A549 treated with Hydrocortisone at 1 μM for 4 hours (cell line): ENCODE measurements around the gene SPDYE1. TPM values are rescaled to one million over a fixed set of nuclear protein-coding genes. Genes with fewer than 3 reads are reported as not detected.

Experiments used
- total RNA-seq: library from RNA; stranded (reverse); fragments of 200-300 nt; extraction: Qiagen RNA extraction; gene quantifications from 5 replicates; pipeline ENCODE4 v1.2.3, GENCODE V29; 2022

The SPDYE1 gene, protein sequence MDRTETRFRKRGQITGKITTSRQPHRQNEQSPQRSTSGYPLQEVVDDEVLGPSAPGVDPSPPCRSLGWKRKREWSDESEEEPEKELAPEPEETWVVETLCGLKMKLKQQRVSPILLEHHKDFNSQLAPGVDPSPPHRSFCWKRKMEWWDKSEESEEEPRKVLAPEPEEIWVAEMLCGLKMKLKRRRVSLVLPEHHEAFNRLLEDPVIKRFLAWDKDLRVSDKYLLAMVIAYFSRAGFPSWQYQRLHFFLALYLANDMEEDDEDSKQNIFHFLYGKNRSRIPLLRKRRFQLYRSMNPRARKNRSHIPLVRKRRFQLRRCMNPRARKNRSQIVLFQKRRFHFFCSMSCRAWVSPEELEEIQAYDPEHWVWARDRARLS
- not detected in 5 replicates for total RNA-seq

DNA sequence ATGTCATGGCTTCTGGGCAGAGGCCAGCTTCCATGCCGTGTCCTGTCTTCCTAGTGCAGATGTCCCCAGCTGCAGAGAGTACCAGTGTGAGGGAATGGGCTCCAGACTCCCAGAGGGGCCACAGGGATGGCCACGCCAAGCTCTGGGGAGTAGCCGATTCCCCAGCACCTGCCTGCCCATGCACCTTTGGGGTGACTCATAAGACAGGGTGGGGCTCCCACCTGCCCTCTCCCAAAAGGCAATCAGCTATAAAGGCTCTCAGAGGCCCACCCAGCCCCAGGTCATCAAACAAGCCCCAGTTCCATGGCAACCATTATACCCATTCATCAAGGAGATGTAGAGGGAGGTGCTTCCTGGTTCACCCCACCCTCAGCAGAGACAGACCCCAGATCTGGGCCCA lies at the start of gene SPDYE1:
SPDYE1 (plus strand) TSS at position 366 of the 400 bp plus-strand sequence. CDS start 2,053 bp downstream, outside the sequence.

DNA sequence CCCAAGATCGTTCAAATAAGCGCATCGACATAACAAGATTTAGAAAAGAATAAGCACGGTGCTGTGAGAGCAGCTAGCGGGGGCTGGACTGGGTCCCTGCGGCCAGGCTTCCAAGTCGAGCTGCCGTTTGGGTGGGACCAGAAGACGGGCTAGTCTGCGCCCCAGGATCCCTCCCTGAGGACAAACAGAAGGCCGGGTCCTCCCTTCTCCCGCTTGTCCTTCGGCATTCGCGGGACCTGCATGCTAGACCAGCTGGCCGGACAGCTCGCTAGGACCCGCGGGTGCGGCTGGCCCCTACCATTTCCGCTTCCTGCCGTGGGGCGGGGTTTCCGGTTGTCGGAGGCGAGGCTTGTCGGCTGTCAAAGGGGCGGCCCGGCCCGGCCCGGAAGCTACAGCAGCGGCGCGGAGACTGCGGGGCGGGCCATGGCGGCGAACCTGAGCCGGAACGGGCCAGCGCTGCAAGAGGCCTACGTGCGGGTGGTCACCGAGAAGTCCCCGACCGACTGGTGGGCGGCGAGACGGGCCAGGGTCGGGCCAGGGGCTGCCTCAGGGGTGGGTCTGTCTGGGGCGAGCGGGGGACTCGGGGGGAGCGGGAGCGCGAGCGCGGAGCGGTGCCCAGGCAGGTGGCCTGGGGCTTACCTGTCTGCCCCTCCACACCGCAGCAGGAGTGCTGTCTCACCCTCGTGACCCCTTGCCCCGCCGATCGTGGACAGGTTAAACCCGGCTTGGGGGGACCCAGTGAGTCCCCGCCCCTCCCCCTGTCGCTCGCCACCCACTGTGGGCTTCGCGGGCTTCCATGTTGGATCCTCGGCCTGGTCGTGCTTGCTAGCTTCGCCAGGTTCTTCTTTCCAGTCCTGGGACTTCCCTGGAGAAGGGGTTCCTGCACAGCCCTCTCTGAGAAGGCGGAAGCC lies 46.9 kb downstream of the SPDYE1 start, which contains the start of gene DBNL:
DBNL (plus strand) TSS at position 388 of the 911 bp plus-strand sequence; CDS start at position 424, 36 bp downstream.

Other genes with a start within 250 kb of the SPDYE1 start
- gene BLVRA, start 239.2 kb upstream of the SPDYE1 start, total RNA-seq, result 68.8 to 84.5 TPM (median 74.3 TPM) in 5 replicates
- gene MRPS24, start 128.4 kb upstream of the SPDYE1 start, total RNA-seq, result 217 to 265 TPM (median 246 TPM) in 5 replicates
- 26.7 to 32.4 TPM (median 28.1 TPM) in 5 replicates for gene URGCP, start 91.3 kb upstream of the SPDYE1 start, total RNA-seq
- gene UBE2D4, start 71.5 kb upstream of the SPDYE1 start, total RNA-seq, result 7.0 to 11.0 TPM (median 9.7 TPM) in 5 replicates
- gene DBNL, start 46.8 kb downstream of the SPDYE1 start, total RNA-seq, result 68.0 to 72.5 TPM (median 70.2 TPM) in 5 replicates
- not detected in 5 replicates for gene PGAM2, start 67.7 kb downstream of the SPDYE1 start, total RNA-seq
- gene POLM, start 84.6 kb downstream of the SPDYE1 start, total RNA-seq, result 5.3 to 7.4 TPM (median 5.9 TPM) in 5 replicates
- gene AEBP1, start 106.4 kb downstream of the SPDYE1 start, total RNA-seq, result 0.02 to 0.13 TPM (median 0.07 TPM) in 4 of 5 replicates, not detected in the other
- 146 to 165 TPM (median 161 TPM) in 5 replicates for gene POLD2, start 125.7 kb downstream of the SPDYE1 start, total RNA-seq
- not detected in 5 replicates for gene MYL7, start 143.4 kb downstream of the SPDYE1 start, total RNA-seq
- gene GCK, start 191.5 kb downstream of the SPDYE1 start, total RNA-seq, result not detected in 5 replicates
- 115 to 131 TPM (median 116 TPM) in 5 replicates for gene YKT6, start 203.1 kb downstream of the SPDYE1 start, total RNA-seq